Stimulated activated CD4-positive, alpha-beta T cell treated with anti-CD3 and anti-CD28 coated beads, Interleukin-2, amount 100 ng/mL, for 24 hours (primary cell): ENCODE measurements around the gene KRT33A.

Experiments
- DNase-seq, 2 donors: peaks; one replicate each; pipeline ENCODE4 v3.0.0-alpha.2; 2020

KRT33A gene

GRCh38 chr17:41327411-41328120 is 23.1 kb downstream of the KRT33A start:
- DNase-seq: no peak

GRCh38 chr17:41326173-41327145 is 24.2 kb downstream of the KRT33A start:
- no peak for DNase-seq

- DNase-seq: no peak
Measured at GRCh38 chr17:41325611-41326010, 25.0 kb downstream of the KRT33A start.

GRCh38 chr17:41325126-41325525 is 25.5 kb downstream of the KRT33A start:
- no peak for DNase-seq

- DNase-seq: peak in 1 of 2 donors; percentile 18
Measured at GRCh38 chr17:41324180-41325075, 26.2 kb downstream of the KRT33A start.

GRCh38 chr17:41322903-41323895 is 27.4 kb downstream of the KRT33A start:
- DNase-seq: no peak

GRCh38 chr17:41322094-41322902 is 28.3 kb downstream of the KRT33A start:
- no peak for DNase-seq

- DNase-seq: no peak
Measured at GRCh38 chr17:41318231-41318630, 32.4 kb downstream of the KRT33A start.

GRCh38 chr17:41315814-41316445 is 34.7 kb downstream of the KRT33A start:
- DNase-seq: no peak

GRCh38 chr17:41315204-41315794 is 35.3 kb downstream of the KRT33A start, which contains the start of gene KRTAP17-1:
TSS of gene KRTAP17-1 (minus strand) at chr17:41315710. CDS start at chr17:41315650, 60 bp downstream.
- DNase-seq: no peak

GRCh38 chr17:41311111-41311510 is 39.5 kb downstream of the KRT33A start:
- no peak for DNase-seq

GRCh38 chr17:41308918-41309359 is 41.7 kb downstream of the KRT33A start, which contains the start of gene KRTAP16-1:
TSS of gene KRTAP16-1 (minus strand) at chr17:41309309. CDS start at chr17:41309253, 56 bp downstream.
- peak in 1 of 2 donors; percentile 28 for DNase-seq

- peak; percentile 41 to 51 for DNase-seq
Measured at GRCh38 chr17:41308251-41308917, 42.2 kb downstream of the KRT33A start.

GRCh38 chr17:41307647-41308046 is 43.0 kb downstream of the KRT33A start:
- DNase-seq: no peak

- no peak for DNase-seq
Measured at GRCh38 chr17:41304091-41304490, 46.5 kb downstream of the KRT33A start.

- no peak for DNase-seq
Measured at GRCh38 chr17:41302981-41303380, 47.6 kb downstream of the KRT33A start.

- DNase-seq: no peak
Measured at GRCh38 chr17:41301916-41302901, 48.4 kb downstream of the KRT33A start, which contains the start of gene KRTAP29-1. TSS of gene KRTAP29-1 (minus strand) at chr17:41302851. CDS start at chr17:41302851, 0 bp downstream.
